ENCODE measurements around the gene NYNRIN. TPM values are rescaled to one million over a fixed set of nuclear protein-coding genes. Genes with fewer than 3 reads are reported as not detected.
A peak's percentile ranks its signal among the peaks of the same experiment; 100 is the strongest.

Gene NYNRIN
- total and polyA plus RNA-seq, 2 of the 4 experiments (the other 2 are of a cell fraction), result 2.2 to 5.4 TPM

DNA sequence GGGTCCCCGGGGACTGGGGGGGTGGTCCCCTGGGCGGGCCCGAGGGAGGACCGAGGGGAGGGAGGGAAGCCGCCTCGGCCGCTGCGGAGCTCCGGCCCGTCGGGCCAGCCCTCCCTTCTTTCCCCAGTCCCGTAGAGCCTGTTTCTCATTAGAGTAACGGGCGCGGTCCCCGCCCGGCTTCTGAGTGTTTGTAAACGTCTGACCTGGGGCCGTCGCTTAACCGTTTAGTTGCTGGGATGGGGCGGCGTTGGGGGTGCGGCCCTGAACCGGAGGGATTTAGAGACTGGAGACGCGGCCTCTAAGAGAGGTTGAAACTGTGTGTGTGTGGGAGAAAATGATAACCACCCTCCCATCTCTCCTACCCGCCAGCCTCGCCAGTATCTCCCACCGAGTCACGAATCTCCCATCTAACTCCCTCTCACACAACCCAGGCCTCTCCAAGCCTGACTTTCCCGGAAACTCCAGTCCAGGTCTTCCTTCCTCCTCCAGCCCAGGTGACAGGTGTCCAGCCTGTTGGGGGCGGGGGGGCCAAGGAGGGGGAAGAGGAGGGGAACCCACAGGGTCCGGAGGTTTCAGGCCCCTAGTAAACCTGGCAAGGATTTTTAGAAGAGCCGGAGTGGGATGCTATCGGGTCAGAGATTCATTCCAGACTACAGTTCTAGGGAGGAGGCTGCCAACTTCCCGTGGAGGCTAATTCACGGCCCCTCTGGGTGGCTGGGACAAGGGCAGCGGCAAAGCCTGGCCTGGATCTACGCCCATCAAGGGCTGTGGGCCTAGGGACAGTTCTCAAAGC is 31.9 kb upstream of the NYNRIN start:
- Histone ChIP-seq H3K27me3 (ENCODE audit: control insufficient read depth, insufficient read depth, low read length) (no peaks in the 10 kb centered on the region), H2AK9ac (replicated peaks; ENCODE audit: low read depth, low read length, poor library complexity) (peak overlapping the region; percentile 92), H3K79me1 (ENCODE audit: low read depth in 1 of 2, low read length in 2 of 2) (peaks cover 3 to 28% of the 10 kb centered on the region in 2 experiments; a peak in 3 of 4 replicates), H3K18ac (ENCODE audit: low read depth, low read length) (peak overlapping the region; percentile 84), H4K91ac (ENCODE audit: insufficient read depth, low read depth, low read length) (peak overlapping the region; percentile 98), H4K5ac (ENCODE audit: low read depth, low read length) (peak overlapping the region; percentile 93), H3K4me3 (ENCODE audit: insufficient read depth, low read depth, low read length) (peak overlapping the region; percentile 30), H2BK20ac (ENCODE audit: low read depth, low read length) (peak overlapping the region; percentile 88), H2BK15ac (ENCODE audit: low read depth, low read length) (peak overlapping the region; percentile 94; the same call in 2 of the 3 replicates), H2AK5ac (ENCODE audit: low read depth, low read length) (peak overlapping the region; percentile 88), H3K9me1 (ENCODE audit: insufficient read depth, low read length) (peaks cover 6% of the 10 kb centered on the region; the same call in 1 of the 2 replicates), H3K9ac (ENCODE audit: low read depth, low read length) (peak overlapping the region; percentile 77), H2AFZ (replicated peaks; ENCODE audit: low read length, poor library complexity) (peak overlapping the region; percentile 83), H3K56ac (ENCODE audit: extremely low read depth, insufficient read depth, low read length) (peak overlapping the region; percentile 90), H4K20me1 (ENCODE audit: insufficient read depth, low read length) (peaks cover 4% of the 10 kb centered on the region), H3K4me2 (ENCODE audit: low read depth, low read length) (peak overlapping the region; percentile 80), H2BK120ac (ENCODE audit: low read depth, low read length) (peak overlapping the region; percentile 93), H3K14ac (replicated peaks; ENCODE audit: low read depth, low read length) (peak overlapping the region; percentile 95), H2BK5ac (ENCODE audit: low read depth, low read length, poor library complexity, severe bottlenecking) (peak overlapping the region; percentile 95), H3K9me3 (ENCODE audit: control insufficient read depth, insufficient read depth, low read length) (no peaks in the 10 kb centered on the region), H4K8ac (ENCODE audit: low read depth in 2 of 2, low read length in 2 of 2) (peak overlapping the region; percentile 96 to 98), H3K36me3 (ENCODE audit: control insufficient read depth, insufficient read depth, low read length) (peaks cover 13% of the 10 kb centered on the region; the same call in 1 of the 2 replicates), H3K27ac (ENCODE audit: insufficient read depth, low read length) (peak overlapping the region; percentile 98), H3K4ac (ENCODE audit: low read depth, low read length) (peak overlapping the region; percentile 97), H3K23ac (ENCODE audit: low read depth, low read length) (peak overlapping the region; percentile 98), H3K4me1 (ENCODE audit: control insufficient read depth, insufficient read depth, low read length) (peaks cover 11% of the 10 kb centered on the region)
- dilution Hi-C loops (cut with HindIII; ENCODE audit: low sequenced_read_pairs, unreplicated experiment) (no loop called here), in situ Hi-C loops (cut with MboI; ENCODE audit: low sequenced_read_pairs) (loop anchor here (10.0 kb wide), 1 partner anchor 68 kb away; no protein-coding TSS in a partner anchor), intact Hi-C loops (cut with micrococcal nuclease) (loop anchor here (2.0 kb wide), 1 partner anchor 32 kb away; the partner anchor contains the start of gene NYNRIN)
- DNase-seq (peak; percentile 89), ATAC-seq (ENCODE audit: low read depth) (peak; percentile 68)
- TF ChIP-seq MAZ (IDR thresholded peaks at IDR 0.05; ENCODE audit: borderline replicate concordance, low read depth, low read length) (peak; percentile 93), MXI1 (IDR thresholded peaks at IDR 0.05; ENCODE audit: borderline replicate concordance, low read depth, low read length) (no peak), CEBPB (IDR thresholded peaks at IDR 0.05; ENCODE audit: low read depth, low read length) (no peak), RAD21 (IDR thresholded peaks at IDR 0.05; ENCODE audit: low read length) (no peak)
- ChIA-PET POLR2A (ENCODE audit: unreplicated experiment) (interaction anchor here (0.8 to 1.6 kb wide), 4 partner anchors 51 to 75 kb away, joined by 3 to 7 read pairs (median 4); partner anchors contain the start of gene KHNYN), CTCF (interaction anchor here (0.6 to 2.3 kb wide), 7 partner anchors 33 to 70 kb away, joined by 3 to 30 read pairs (median 5); partner anchors contain the start of genes CBLN3 and KHNYN)
- no TSS peak for BruUV-seq (replicated peaks)
- 3% methylated on average over 6 of the region's 40 CpGs; no CpG with 5 or more reads in 1 of the 2 experiments for WGBS, 2 experiments (ENCODE audit: extremely low coverage in 2 of 2, insufficient read length in 1 of 2)

All from IMR-90 (cell line).